C4-2B (cell line): ENCODE data around the gene CYTH3.

Experiments
- ZFX ChIP-seq: fragments of 450-650 bp; IDR thresholded peaks from 2 replicates; pipeline ENCODE4 v1.6.1; 2017
- TF ChIP-seq, protein P1 (sequence below): fragments of 450-650 bp; conservative IDR thresholded peaks from 2 replicates; pipeline ENCODE4 v1.5.1; 2017; ENCODE audit warnings: mild to moderate bottlenecking

DNA sequence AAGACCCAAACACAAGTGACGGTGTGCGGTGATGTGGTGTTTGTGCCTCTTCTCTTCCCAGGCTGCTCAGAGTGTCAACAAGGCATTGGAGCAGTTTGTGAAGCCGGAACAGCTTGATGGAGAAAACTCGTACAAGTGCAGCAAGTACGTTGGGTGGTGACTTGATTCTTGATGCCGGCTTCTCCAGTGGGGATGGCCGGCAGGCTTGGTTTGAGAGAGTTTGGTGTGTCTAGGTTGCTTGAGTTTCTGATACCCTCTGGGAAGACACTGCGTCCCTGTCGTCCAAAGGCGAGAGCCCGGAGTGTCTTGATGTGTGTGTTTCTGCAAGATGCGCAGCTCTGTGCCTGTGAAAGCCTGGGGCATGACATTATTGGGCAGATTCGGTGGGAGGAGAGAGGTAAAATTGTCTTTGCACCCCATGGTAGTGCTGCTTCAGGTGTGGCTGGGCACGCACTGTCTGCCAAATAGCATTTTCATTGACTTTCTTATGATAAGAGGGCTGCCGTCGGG is 129.5 kb downstream of the CYTH3 start:
- TF ChIP-seq, protein P1, sequence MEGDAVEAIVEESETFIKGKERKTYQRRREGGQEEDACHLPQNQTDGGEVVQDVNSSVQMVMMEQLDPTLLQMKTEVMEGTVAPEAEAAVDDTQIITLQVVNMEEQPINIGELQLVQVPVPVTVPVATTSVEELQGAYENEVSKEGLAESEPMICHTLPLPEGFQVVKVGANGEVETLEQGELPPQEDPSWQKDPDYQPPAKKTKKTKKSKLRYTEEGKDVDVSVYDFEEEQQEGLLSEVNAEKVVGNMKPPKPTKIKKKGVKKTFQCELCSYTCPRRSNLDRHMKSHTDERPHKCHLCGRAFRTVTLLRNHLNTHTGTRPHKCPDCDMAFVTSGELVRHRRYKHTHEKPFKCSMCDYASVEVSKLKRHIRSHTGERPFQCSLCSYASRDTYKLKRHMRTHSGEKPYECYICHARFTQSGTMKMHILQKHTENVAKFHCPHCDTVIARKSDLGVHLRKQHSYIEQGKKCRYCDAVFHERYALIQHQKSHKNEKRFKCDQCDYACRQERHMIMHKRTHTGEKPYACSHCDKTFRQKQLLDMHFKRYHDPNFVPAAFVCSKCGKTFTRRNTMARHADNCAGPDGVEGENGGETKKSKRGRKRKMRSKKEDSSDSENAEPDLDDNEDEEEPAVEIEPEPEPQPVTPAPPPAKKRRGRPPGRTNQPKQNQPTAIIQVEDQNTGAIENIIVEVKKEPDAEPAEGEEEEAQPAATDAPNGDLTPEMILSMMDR: no peak
- TF ChIP-seq ZFX: no peak
